Pancreas (tissue), 10 donors: ENCODE measurements around the gene CLEC20A. TPM values are rescaled to one million over a fixed set of nuclear protein-coding genes. Genes with fewer than 3 reads are reported as not detected.
A peak's percentile ranks its signal among the peaks of the same experiment; 100 is the strongest.
"Not testable (repeated sequence)": the region's sequence is repeated elsewhere in the genome, so short reads cannot be mapped to it uniquely, and the experiment has no call there.

Experiments used
- ATAC-seq, 4 donors: fragments of 200-7000 bp; cut with Tn5 transposase; one replicate each; pipeline versions ENCODE4 v1.8.0 to v1.9.1; 2020; ENCODE audit warnings: mild to moderate bottlenecking in 4 of 4, moderate library complexity in 4 of 4
- DNase-seq, 6 donors: peaks; one replicate each; pipeline ENCODE4 v3.0.0-alpha.2; 2020
- FAIRE-seq: peaks from 2 replicates; lab custom pipeline; 2012; peaks lifted over from hg19 to GRCh38; lab: Jason Lieb, UNC
- H3K27ac ChIP-seq, 4 donors: fragments of 200-600 bp; sonication (generic); 1 replicate in 3 of 4; 2 replicates in 1 of 4; pipeline versions ENCODE4 v1.5.0 to v1.8.0; 2020
- H3K27me3 ChIP-seq, 4 donors: fragments of 200-600 bp; one replicate each; pipeline ENCODE4 v1.8.0; 2021
- H3K36me3 ChIP-seq, 3 donors: fragments of 200-600 bp; sonication (generic) in 1 of 3; one replicate each; pipeline versions ENCODE4 v1.5.0 to v1.8.0; 2020 to 2021
- H3K4me1 ChIP-seq, 3 donors: fragments of 200-600 bp; one replicate each; pipeline ENCODE4 v1.8.0; 2021
- H3K4me3 ChIP-seq, 4 donors: fragments of 200-600 bp; sonication (generic) in 2 of 4; one replicate each; pipeline versions ENCODE4 v1.5.0 to v1.8.0; 2020 to 2021
- H3K9me3 ChIP-seq, 4 donors: fragments of 200-600 bp; one replicate each; pipeline ENCODE4 v1.8.0; 2021
- CTCF ChIP-seq, 4 donors: fragments of 200-600 bp; sonication (generic) in 3 of 4; IDR thresholded peaks; one replicate each; pipeline versions ENCODE4 v1.5.0 to v1.8.0; 2021; ENCODE audit warnings: antibody characterized with exemption in 4 of 4
- WGBS, 2 donors: extraction: QIAGEN DNeasy Blood & Tissue Kit; methylation state at CpG; one replicate each; pipeline ENCODE4 v1.1.7; 2013; 5-methylcytosine and 5-hydroxymethylcytosine counted together
- intact Hi-C, 3 donors: fragments of 100-400 bp; cut with DNase I; formaldehyde crosslinking; loops; one replicate each; pipeline versions ENCODE4 v1.11.1 to v1.14.2; 2022
- polyA plus RNA-seq, 2 donors: library from polyadenylated mRNA; stranded (reverse); fragments of 200-250 nt; gene quantifications; one replicate each; pipeline ENCODE4 v1.2.3, GENCODE V29; 2013
- total RNA-seq, 6 donors: library from RNA; stranded (reverse); fragmentation: NEBNext Ultra II Directional in 4 of 6; extraction: Animal tissue kit (Norgen Biotek cat#: 25700) in 4 of 6; gene quantifications; one replicate each; pipeline versions ENCODE4 v1.2.1 to v1.2.4, GENCODE V29; 2021 to 2023
- donor health status: healthy with polysubstance abuse.
- donor health status: DM: no; HTN: no; CAD: no; lungs with moderate emphysema.
- donor health status: DM: no; HTN: no; CAD: no.
- donor health status: control.
- donor health status: control.
- donor health status: Bipolar disorder and iron deficiency.
- donor health status: DM: yes; HTN: yes; CAD: no.
- donor health status: DM: no; HTN: no; CAD: no.
- donor health status: DM: no; HTN: no; CAD: no.
- donor health status: DM: yes; HTN: yes; CAD: no.

CLEC20A gene
- total and polyA plus RNA-seq, 8 donors: not detected

GRCh38 chr1:178509414-178510007 lies 12.7 kb upstream of the CLEC20A start:
- Histone ChIP-seq H3K9me3 (no peaks in the 10 kb centered on the region), H3K4me1 (no peaks in the 10 kb centered on the region), H3K27ac (no peak overlapping the region), H3K36me3 (no peaks in the 10 kb centered on the region), H3K27me3 (no peaks in the 10 kb centered on the region), H3K4me3 (no peak overlapping the region)
- intact Hi-C loops: loop anchor here in 2 of 3 donors (10.0 kb wide), 2 partner anchors 205 to 475 kb away; no protein-coding TSS in a partner anchor
- no peak for TF ChIP-seq CTCF (IDR thresholded peaks at IDR 0.05)
- no peak for ATAC-seq
- DNase-seq: no peak
- no peak for FAIRE-seq
- 86 to 90% methylated on average over 5 of the region's 5 CpGs for WGBS, 2 donors

- no peak overlapping the region for H3K27ac ChIP-seq
- peak; percentile 57 to 76 (median 74) for ATAC-seq
- H3K9me3 ChIP-seq: no peaks in the 10 kb centered on the region
- H3K4me3 ChIP-seq: no peak overlapping the region
- DNase-seq: peak in 1 of 6 donors; percentile 18
- no peaks in the 10 kb centered on the region for H3K27me3 ChIP-seq
- FAIRE-seq: no peak
- intact Hi-C loops: loop anchor here in 2 of 3 donors (10.0 kb wide), 2 partner anchors 202 to 472 kb away; no protein-coding TSS in a partner anchor
- WGBS, 2 donors: 51 to 61% methylated on average over 6 of the region's 6 CpGs
- H3K4me1 ChIP-seq: no peaks in the 10 kb centered on the region
- TF ChIP-seq CTCF (IDR thresholded peaks at IDR 0.05): no peak
- H3K36me3 ChIP-seq: no peaks in the 10 kb centered on the region
These were observed 9.9 kb upstream of the CLEC20A start for GRCh38 chr1:178506669-178507068.

GRCh38 chr1:178506177-178506576 lies 9.4 kb upstream of the CLEC20A start:
- Histone ChIP-seq H3K4me3 (no peak overlapping the region), H3K9me3 (no peaks in the 10 kb centered on the region), H3K36me3 (no peaks in the 10 kb centered on the region), H3K27me3 (no peaks in the 10 kb centered on the region), H3K4me1 (no peaks in the 10 kb centered on the region), H3K27ac (no peak overlapping the region)
- TF ChIP-seq CTCF (IDR thresholded peaks at IDR 0.05): no peak
- ATAC-seq: peak in 3 of 4 donors; percentile 53 to 67 (median 57)
- WGBS, 2 donors: 41 to 55% methylated on average over 6 of the region's 6 CpGs
- intact Hi-C loops: loop anchor here in 2 of 3 donors (10.0 kb wide), 2 partner anchors 201 to 471 kb away; no protein-coding TSS in a partner anchor
- DNase-seq: no peak
- FAIRE-seq: no peak

- no peak for FAIRE-seq
- ATAC-seq: no peak
- no peak for DNase-seq
- H3K4me3 ChIP-seq: no peak overlapping the region
- H3K27ac ChIP-seq: no peak overlapping the region
- H3K36me3 ChIP-seq: no peaks in the 10 kb centered on the region
- TF ChIP-seq CTCF (IDR thresholded peaks at IDR 0.05): no peak
- H3K27me3 ChIP-seq: no peaks in the 10 kb centered on the region
- H3K4me1 ChIP-seq: no peaks in the 10 kb centered on the region
- intact Hi-C loops: loop anchor here in 2 of 3 donors (5.0 to 10.0 kb wide), 3 partner anchors 192 to 469 kb away; no protein-coding TSS in a partner anchor
- H3K9me3 ChIP-seq: no peaks in the 10 kb centered on the region
- WGBS, 2 donors: 84 to 92% methylated on average over 4 of the region's 4 CpGs
These were observed 7.5 kb upstream of the CLEC20A start for GRCh38 chr1:178504286-178504685.

- H3K9me3 ChIP-seq: no peaks in the 10 kb centered on the region
- no peaks in the 10 kb centered on the region for H3K4me1 ChIP-seq
- WGBS, 2 donors: 63 to 76% methylated on average over 6 of the region's 6 CpGs
- H3K27ac ChIP-seq: no peak overlapping the region
- no peak for FAIRE-seq
- no peaks in the 10 kb centered on the region for H3K36me3 ChIP-seq
- no peak for TF ChIP-seq CTCF (IDR thresholded peaks at IDR 0.05)
- H3K27me3 ChIP-seq: no peaks in the 10 kb centered on the region
- H3K4me3 ChIP-seq: no peak overlapping the region
- intact Hi-C loops: loop anchor here in 2 of 3 donors (5.0 to 10.0 kb wide), 3 partner anchors 192 to 469 kb away; no protein-coding TSS in a partner anchor
- no peak for ATAC-seq
- DNase-seq: no peak
These were observed 7.1 kb upstream of the CLEC20A start for GRCh38 chr1:178503849-178504248.

- H3K4me1 ChIP-seq, H3K27me3 ChIP-seq, FAIRE-seq, H3K4me3 ChIP-seq, H3K27ac ChIP-seq, DNase-seq, ATAC-seq, H3K36me3 ChIP-seq, H3K9me3 ChIP-seq: not testable (repeated sequence)
- intact Hi-C loops: loop anchor here in 2 of 3 donors (5.0 to 10.0 kb wide), 3 partner anchors 191 to 469 kb away; no protein-coding TSS in a partner anchor
- WGBS, 2 donors: 87 to 93% methylated on average over 14 of the region's 14 CpGs
These were observed 6.6 kb upstream of the CLEC20A start for GRCh38 chr1:178503316-178503715.
